HepG2 (cell line): ENCODE data around the gene NR1H3. TPM values are rescaled to one million over a fixed set of nuclear protein-coding genes. Genes with fewer than 3 reads are reported as not detected.

ENCODE experiments used
- ATAC-seq: fragments of 200-7000 bp; cut with Tn5 transposase; 3 replicates; pipeline ENCODE4 v1.9.1; 2020; ENCODE audit warnings: mild to moderate bottlenecking, moderate library complexity
- BruUV-seq: library from RNA; stranded (reverse); fragments of 400-500 nt; replicated peaks from 2 replicates; lab custom pipeline; 2021; lab: Mats Ljungman, UMichigan
- CTCF ChIA-PET: fragments of 300-600 bp; formaldehyde crosslinking; extraction: SDS; loops from one replicate; lab custom pipeline; 2021; ENCODE audit warnings: low total read pairs, inconsistent platforms, low intra/inter-chr PET ratio; lab: Yijun Ruan, JAX
- POLR2A ChIA-PET: fragments of 350-600 bp; sonication (Branson Sonifier 250); formaldehyde crosslinking; loops from one replicate; lab custom pipeline; 2020; ENCODE audit warnings: antibody characterized with exemption, inconsistent platforms; lab: Yijun Ruan, JAX
- DNase-seq: peaks from one replicate; pipeline ENCODE4 v3.0.0-alpha.2; 2015; ENCODE audit warnings: low spot score
- FAIRE-seq: peaks from 3 replicates; lab custom pipeline; 2011; peaks lifted over from hg19 to GRCh38; lab: Jason Lieb, UNC
- H2AFZ ChIP-seq: one replicate; pipeline ENCODE4 v1.6.1; 2011; ENCODE audit warnings: low read length, inconsistent platforms
- H3K27ac ChIP-seq: fragments of 300-600 bp; 3 replicates; pipeline ENCODE4 v1.8.0; 2011; ENCODE audit warnings: mixed run types, mild to moderate bottlenecking, mixed read lengths, low read length, inconsistent platforms; ENCODE audit not compliant: insufficient read depth; ENCODE audit errors: extremely low read length
- H3K27me3 ChIP-seq, 2 experiments: fragments of 200-600 bp in 1 of 2; 2 replicates in 1 of 2; 3 replicates in 1 of 2; pipeline versions ENCODE4 v1.6.0 to v1.8.0; 2011; ENCODE audit warnings: low read length in 2 of 2, mild to moderate bottlenecking in 2 of 2, moderate library complexity in 2 of 2, inconsistent platforms in 1 of 2; ENCODE audit not compliant: insufficient read depth in 2 of 2, control insufficient read depth in 1 of 2
- H3K36me3 ChIP-seq, 2 experiments: fragments of 200-600 bp in 1 of 2; replicated peaks in 1 of 2; 2 replicates in 1 of 2; 3 replicates in 1 of 2; pipeline versions ENCODE4 v1.5.1 to v1.8.0; 2011; ENCODE audit warnings: low read length in 2 of 2, inconsistent platforms in 1 of 2; ENCODE audit not compliant: insufficient read depth in 2 of 2, control insufficient read depth in 1 of 2
- H3K4me1 ChIP-seq: 2 replicates; pipeline ENCODE4 v1.5.1; 2012; ENCODE audit warnings: low read length, inconsistent platforms; ENCODE audit not compliant: insufficient read depth
- H3K4me2 ChIP-seq: 2 replicates; pipeline ENCODE4 v1.6.0; 2011; ENCODE audit warnings: low read depth, low read length, inconsistent platforms
- H3K4me3 ChIP-seq, 3 experiments: fragments of 200-600 bp in 1 of 3; sonication (generic), shearing (Covaris generic) in 1 of 3; replicated peaks in 1 of 3; 2 replicates each; pipeline ENCODE4 v1.5.1; 2011 to 2016; ENCODE audit warnings: low read length in 3 of 3, inconsistent platforms in 2 of 3, low read depth in 2 of 3, mild to moderate bottlenecking in 2 of 3, control low read depth in 1 of 3, mixed read lengths in 1 of 3; ENCODE audit not compliant: insufficient read depth in 1 of 3
- H3K79me2 ChIP-seq: one replicate; pipeline ENCODE4 v1.6.1; 2011; ENCODE audit warnings: low read length, inconsistent platforms; ENCODE audit not compliant: insufficient read depth
- H3K9ac ChIP-seq: 2 replicates; pipeline ENCODE4 v1.6.0; 2011; ENCODE audit warnings: mild to moderate bottlenecking, low read depth, low read length, inconsistent platforms; ENCODE audit not compliant: insufficient read depth
- H3K9me3 ChIP-seq: 2 replicates; pipeline ENCODE4 v1.5.1; 2012; ENCODE audit warnings: mild to moderate bottlenecking, low read length
- H4K20me1 ChIP-seq: 2 replicates; pipeline ENCODE4 v1.6.0; 2011; ENCODE audit warnings: inconsistent platforms, mild to moderate bottlenecking, low read length, moderate library complexity; ENCODE audit not compliant: insufficient read depth
- AGO2 ChIP-seq: fragments of 200-400 bp; formaldehyde crosslinking; optimal IDR thresholded peaks from 2 replicates; pipeline ENCODE3; 2017; ENCODE audit warnings: mild to moderate bottlenecking, low read depth, low read length, moderate library complexity
- ATM ChIP-seq: fragments of 450-650 bp; IDR thresholded peaks from 2 replicates; pipeline ENCODE4 v1.7.1; 2017; ENCODE audit warnings: mild to moderate bottlenecking, borderline replicate concordance
- HNF4A ChIP-seq: sonication (generic); formaldehyde crosslinking; IDR thresholded peaks from 2 replicates; pipeline ENCODE4 v1.4.0; 2020; ENCODE audit warnings: missing genetic modification reagents
- HNF4G ChIP-seq, 2 experiments: sonication (generic) in 1 of 2; formaldehyde crosslinking in 1 of 2; IDR thresholded peaks; 2 replicates each; pipeline versions ENCODE4 v1.4.0 to v1.6.1; 2011 to 2020; ENCODE audit warnings: borderline replicate concordance in 2 of 2, low read depth in 2 of 2, mild to moderate bottlenecking in 2 of 2, low read length in 1 of 2, missing genetic modification reagents in 1 of 2, moderate library complexity in 1 of 2
- MAZ ChIP-seq, 2 experiments: sonication (generic) in 1 of 2; formaldehyde crosslinking in 1 of 2; IDR thresholded peaks; 2 replicates each; pipeline versions ENCODE4 v1.5.0 to v1.6.1; 2012 to 2020; ENCODE audit warnings: low read depth in 2 of 2, mild to moderate bottlenecking in 2 of 2, borderline replicate concordance in 1 of 2, improper control_type of control experiment in 1 of 2, low read length in 1 of 2, missing genetic modification reagents in 1 of 2, moderate library complexity in 1 of 2
- PAF1 ChIP-seq: IDR thresholded peaks from 2 replicates; pipeline ENCODE4 v1.6.1; 2016; ENCODE audit warnings: missing genetic modification reagents, missing compliant biosample characterization
- PTBP1 ChIP-seq: fragments of 200-400 bp; formaldehyde crosslinking; IDR thresholded peaks from 2 replicates; pipeline ENCODE4 v1.6.1; 2018; ENCODE audit warnings: low read length, low read depth; ENCODE audit not compliant: poor library complexity, severe bottlenecking
- SYNCRIP ChIP-seq: fragments of 200-400 bp; formaldehyde crosslinking; IDR thresholded peaks from 2 replicates; pipeline ENCODE4 v1.6.1; 2018; ENCODE audit warnings: mild to moderate bottlenecking, low read depth, low read length; ENCODE audit not compliant: insufficient read depth
- ZC3H4 ChIP-seq: sonication (generic); formaldehyde crosslinking; IDR thresholded peaks from 2 replicates; pipeline ENCODE4 v1.4.0; 2020; ENCODE audit warnings: missing genetic modification reagents, borderline replicate concordance
- ZNF780A ChIP-seq: sonication (generic); formaldehyde crosslinking; IDR thresholded peaks from 2 replicates; pipeline ENCODE4 v1.8.0; 2022; ENCODE audit warnings: mild to moderate bottlenecking, missing genetic modification reagents, moderate library complexity
- ZNF790 ChIP-seq: sonication (generic); formaldehyde crosslinking; IDR thresholded peaks from 2 replicates; pipeline ENCODE4 v1.8.0; 2022; ENCODE audit warnings: missing genetic modification reagents, mild to moderate bottlenecking, borderline replicate concordance
- WGBS: methylation state at CpG from one replicate; pipeline ENCODE4 v1.1.6; 2017; ENCODE audit warnings: low lambda C conversion rate; 5-methylcytosine and 5-hydroxymethylcytosine counted together
- in situ Hi-C: cut with HindIII; loops from 2 replicates; pipeline ENCODE4 v1.10.0; 2017; ENCODE audit warnings: low pct_unique_long_range_greater_than_20kb; ENCODE audit not compliant: extremely low pct_ligation_motif_present
- intact Hi-C: fragments of 100-400 bp; cut with micrococcal nuclease; formaldehyde crosslinking; loops from one replicate; pipeline ENCODE4 v1.10.0; 2022; ENCODE audit not compliant: unreplicated experiment
- polyA plus RNA-seq, 8 experiments: library from polyadenylated mRNA; depleted of rRNA in 3 of 8; stranded (reverse) in 7 of 8; unstranded in 1 of 8; fragments of >200 nt; fragmentation: Illumina TruSeq in 4 of 8; extraction: Trizol in 4 of 8; gene quantifications; 2 replicates each; pipeline versions ENCODE4 v1.2.1 to v1.2.3, GENCODE V29; 2011 to 2016; ENCODE audit warnings: low read depth in 4 of 8, missing spikeins in 1 of 8, mixed read lengths in 1 of 8; ENCODE audit not compliant: insufficient read depth in 1 of 8
- total RNA-seq, 5 experiments: library from RNA; depleted of rRNA; stranded (reverse); fragments of >200 nt; fragmentation: Illumina TruSeq; extraction: Trizol; gene quantifications; 2 replicates each; pipeline ENCODE4 v1.2.3, GENCODE V29; 2016; ENCODE audit warnings: low read depth in 1 of 5

NR1H3 gene
- total and polyA plus RNA-seq, 2 of the 13 experiments (the other 11 are each of a cell fraction or from before 2014, with no cell fraction given) = 41.8 to 102 TPM

DNA sequence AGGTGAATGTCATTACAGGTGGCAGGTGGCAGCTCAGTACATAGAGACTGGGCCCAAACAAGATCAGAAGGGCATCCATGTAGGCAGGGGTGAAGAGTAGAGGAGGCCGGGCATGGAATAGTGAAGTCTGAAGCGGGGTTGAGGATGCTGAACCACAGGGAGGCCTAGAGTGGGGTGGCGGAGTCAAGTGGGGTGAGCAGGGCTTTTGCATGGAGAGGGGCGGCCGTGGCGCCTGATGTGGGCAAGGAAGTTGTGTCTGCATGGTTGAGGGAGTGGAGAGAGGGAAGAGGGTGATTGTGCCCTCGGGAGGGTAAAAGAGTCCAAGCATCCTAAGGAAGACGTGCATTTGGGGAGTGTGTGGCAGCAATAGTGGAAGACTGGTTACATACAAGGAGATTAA is 28.6 kb upstream of the NR1H3 start:
- H3K36me3 ChIP-seq = peaks cover 4 to 21% of the 10 kb centered on the region in 2 experiments
- no peaks in the 10 kb centered on the region for H3K27me3 ChIP-seq
- no peak overlapping the region for H2AFZ ChIP-seq
- ChIA-PET POLR2A (no interaction called here), CTCF (no interaction called here)
- TF ChIP-seq AGO2 = peak; percentile 37
- no peak for TF ChIP-seq ZNF780A (CRISPR knock-in tag)
- FAIRE-seq = no peak
- intact Hi-C loops = no loop called here
- in situ Hi-C loops = no loop called here
- no peak overlapping the region for H3K4me3 ChIP-seq
- H3K9me3 ChIP-seq = no peaks in the 10 kb centered on the region
- no peak for ATAC-seq
- DNase-seq = no peak
- no peaks in the 10 kb centered on the region; the same call in 1 of the 2 replicates for H4K20me1 ChIP-seq
- H3K27ac ChIP-seq = no peak overlapping the region
- BruUV-seq = no TSS peak
- WGBS = 98% methylated on average over 8 of the region's 8 CpGs
- H3K4me1 ChIP-seq = peaks cover 16% of the 10 kb centered on the region
- peaks cover 2% of the 10 kb centered on the region for H3K79me2 ChIP-seq
- H3K4me2 ChIP-seq = no peak overlapping the region
- no peak overlapping the region for H3K9ac ChIP-seq

GRCh38 chr11:47233051-47233450 is 24.7 kb upstream of the NR1H3 start:
- no peak overlapping the region for H3K4me2 ChIP-seq
- in situ Hi-C loops (no loop called here), intact Hi-C loops (no loop called here)
- no peaks in the 10 kb centered on the region for H3K9me3 ChIP-seq
- H3K4me1 ChIP-seq = peaks cover 16% of the 10 kb centered on the region
- no peak for DNase-seq
- no peak for FAIRE-seq
- WGBS = 88% methylated on average over 4 of the region's 4 CpGs
- H3K27ac ChIP-seq = no peak overlapping the region
- POLR2A ChIA-PET = interaction anchor here (1.1 to 3.2 kb wide), 12 partner anchors 12 to 55 kb away, joined by 3 to 25 read pairs (median 6); partner anchors contain the start of genes ACP2, DDB2, NR1H3 and PACSIN3
- peaks cover 15 to 32% of the 10 kb centered on the region in 2 experiments for H3K36me3 ChIP-seq
- H2AFZ ChIP-seq = no peak overlapping the region
- no peaks in the 10 kb centered on the region for H3K27me3 ChIP-seq
- H4K20me1 ChIP-seq = no peaks in the 10 kb centered on the region; the same call in 1 of the 2 replicates
- BruUV-seq = no TSS peak
- ATAC-seq = peak; percentile 43
- H3K4me3 ChIP-seq = no peak overlapping the region
- H3K9ac ChIP-seq = no peak overlapping the region
- no peaks in the 10 kb centered on the region for H3K79me2 ChIP-seq
- CTCF ChIA-PET = interaction anchor here (2.3 kb wide), 1 partner anchor 122 kb away, joined by 9 read pairs; no protein-coding TSS in a partner anchor
- TF ChIP-seq MAZ (IDR thresholded peaks at IDR 0.05; ENCODE audit: borderline replicate concordance, low read depth, low read length) (no peak), MAZ (CRISPR knock-in tag; IDR thresholded peaks at IDR 0.05; ENCODE audit: low read depth) (0 out of 2 replicates have a peak, but pooled peaks have one; percentile 25), ZC3H4 (CRISPR knock-in tag) (no peak), PAF1 (no peak), PTBP1 (no peak), ZNF790 (CRISPR knock-in tag) (no peak), SYNCRIP (no peak), HNF4A (CRISPR knock-in tag) (peak; percentile 52), ATM (no peak), HNF4G (IDR thresholded peaks at IDR 0.05; ENCODE audit: borderline replicate concordance, low read depth, low read length) (peak; percentile 27; the same call in 1 of the 2 replicates), HNF4G (CRISPR knock-in tag; IDR thresholded peaks at IDR 0.05; ENCODE audit: borderline replicate concordance, low read depth) (no peak)
